GM13976 (cell line): Measurements from ENCODE around the gene EARS2.

Experiments
- DNase-seq: peaks from one replicate; pipeline ENCODE4 v3.0.0; 2012; ENCODE audit warnings: low spot score
- in situ Hi-C: fragments of 300-500 bp; cut with MboI; formaldehyde crosslinking; loops from one replicate; pipeline ENCODE4 v1.12.0; 2022; ENCODE audit warnings: low sequenced_read_pairs, mixed read lengths, inconsistent platforms; ENCODE audit not compliant: unreplicated experiment
- TF ChIP-seq, protein P1 (sequence below): IDR thresholded peaks from 2 replicates; pipeline ENCODE4 v1.5.1; 2012; ENCODE audit warnings: borderline replicate concordance, mild to moderate bottlenecking; ENCODE audit not compliant: insufficient read depth; ENCODE audit errors: extremely low read depth, missing control alignments, control extremely low read depth

The EARS2 gene

DNA sequence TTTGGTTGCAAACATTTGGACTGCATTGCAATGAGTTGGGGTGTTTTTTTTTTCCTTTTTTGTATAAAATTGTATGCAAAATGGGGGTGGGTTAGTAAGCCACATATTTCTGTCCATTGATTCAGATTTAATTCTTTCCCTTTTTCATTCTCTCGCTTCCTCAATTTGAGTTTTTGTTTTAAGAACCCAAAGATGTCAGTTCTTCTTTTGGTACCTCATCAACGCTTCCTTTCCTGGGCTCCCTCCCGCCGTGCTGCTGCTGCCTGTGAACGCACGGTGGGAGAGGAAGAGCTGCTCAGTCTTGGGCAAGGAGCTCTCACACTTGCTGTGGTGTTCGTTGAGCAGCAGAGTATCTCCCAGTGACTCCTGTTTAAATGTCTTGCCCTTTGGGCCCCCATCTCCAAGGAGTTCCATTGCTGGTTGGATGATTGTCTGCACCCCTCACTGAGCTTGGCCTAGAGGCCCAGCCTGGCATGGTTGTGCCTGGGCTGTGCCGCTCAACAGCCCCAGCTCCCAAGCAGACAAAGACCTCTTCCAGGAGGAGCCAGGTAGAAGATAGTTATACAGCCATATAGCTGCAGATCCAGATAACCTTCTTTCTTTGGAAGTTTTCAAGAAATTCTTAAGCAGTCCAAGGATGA is 14.0 kb upstream of the EARS2 start:
- in situ Hi-C loops = no loop called here
- peak; percentile 29 for DNase-seq
- TF ChIP-seq, protein P1, sequence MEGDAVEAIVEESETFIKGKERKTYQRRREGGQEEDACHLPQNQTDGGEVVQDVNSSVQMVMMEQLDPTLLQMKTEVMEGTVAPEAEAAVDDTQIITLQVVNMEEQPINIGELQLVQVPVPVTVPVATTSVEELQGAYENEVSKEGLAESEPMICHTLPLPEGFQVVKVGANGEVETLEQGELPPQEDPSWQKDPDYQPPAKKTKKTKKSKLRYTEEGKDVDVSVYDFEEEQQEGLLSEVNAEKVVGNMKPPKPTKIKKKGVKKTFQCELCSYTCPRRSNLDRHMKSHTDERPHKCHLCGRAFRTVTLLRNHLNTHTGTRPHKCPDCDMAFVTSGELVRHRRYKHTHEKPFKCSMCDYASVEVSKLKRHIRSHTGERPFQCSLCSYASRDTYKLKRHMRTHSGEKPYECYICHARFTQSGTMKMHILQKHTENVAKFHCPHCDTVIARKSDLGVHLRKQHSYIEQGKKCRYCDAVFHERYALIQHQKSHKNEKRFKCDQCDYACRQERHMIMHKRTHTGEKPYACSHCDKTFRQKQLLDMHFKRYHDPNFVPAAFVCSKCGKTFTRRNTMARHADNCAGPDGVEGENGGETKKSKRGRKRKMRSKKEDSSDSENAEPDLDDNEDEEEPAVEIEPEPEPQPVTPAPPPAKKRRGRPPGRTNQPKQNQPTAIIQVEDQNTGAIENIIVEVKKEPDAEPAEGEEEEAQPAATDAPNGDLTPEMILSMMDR = no peak

DNA sequence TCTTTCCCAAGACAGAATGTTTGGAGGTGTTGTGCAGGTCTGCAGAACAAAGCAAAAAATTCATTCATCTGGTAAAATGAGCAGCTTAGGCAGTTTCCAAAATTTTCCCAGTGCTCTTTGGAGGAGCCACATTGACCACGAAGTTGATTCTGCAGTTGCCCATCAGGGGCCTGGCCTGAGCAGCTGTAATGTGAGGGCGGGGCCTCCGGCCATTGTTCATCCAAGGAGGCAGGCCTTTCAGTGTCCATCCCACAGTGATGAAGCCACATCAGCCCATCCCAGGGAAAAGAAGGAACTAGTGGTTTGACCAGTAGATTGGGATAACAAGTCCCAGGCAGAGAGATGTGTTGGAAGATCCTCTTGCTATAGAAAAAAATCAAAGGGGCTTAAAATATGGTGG is 10.5 kb upstream of the EARS2 start:
- TF ChIP-seq, protein P1 = no peak
- in situ Hi-C loops = no loop called here
- no peak for DNase-seq

DNA sequence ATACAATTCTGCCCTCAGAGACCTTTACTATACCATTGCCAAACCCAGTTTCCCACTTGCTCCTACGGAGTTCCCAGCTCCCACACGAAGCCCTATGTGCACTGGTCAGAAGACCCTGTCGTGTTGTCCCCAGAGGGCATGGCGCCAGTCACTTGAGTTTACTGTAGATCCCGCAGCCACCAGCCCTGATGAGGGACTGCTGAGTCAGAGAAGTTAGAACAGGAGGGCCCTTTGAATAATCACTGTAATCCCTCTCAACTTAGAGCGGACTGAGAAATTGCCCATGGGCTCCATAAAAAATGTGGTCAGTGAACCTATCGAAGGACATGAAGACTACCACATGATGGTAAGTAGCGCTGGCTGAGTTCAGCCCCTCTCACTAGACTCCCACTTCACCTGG is 9.6 kb upstream of the EARS2 start:
- in situ Hi-C loops = no loop called here
- TF ChIP-seq, protein P1 = no peak
- DNase-seq = no peak

DNA sequence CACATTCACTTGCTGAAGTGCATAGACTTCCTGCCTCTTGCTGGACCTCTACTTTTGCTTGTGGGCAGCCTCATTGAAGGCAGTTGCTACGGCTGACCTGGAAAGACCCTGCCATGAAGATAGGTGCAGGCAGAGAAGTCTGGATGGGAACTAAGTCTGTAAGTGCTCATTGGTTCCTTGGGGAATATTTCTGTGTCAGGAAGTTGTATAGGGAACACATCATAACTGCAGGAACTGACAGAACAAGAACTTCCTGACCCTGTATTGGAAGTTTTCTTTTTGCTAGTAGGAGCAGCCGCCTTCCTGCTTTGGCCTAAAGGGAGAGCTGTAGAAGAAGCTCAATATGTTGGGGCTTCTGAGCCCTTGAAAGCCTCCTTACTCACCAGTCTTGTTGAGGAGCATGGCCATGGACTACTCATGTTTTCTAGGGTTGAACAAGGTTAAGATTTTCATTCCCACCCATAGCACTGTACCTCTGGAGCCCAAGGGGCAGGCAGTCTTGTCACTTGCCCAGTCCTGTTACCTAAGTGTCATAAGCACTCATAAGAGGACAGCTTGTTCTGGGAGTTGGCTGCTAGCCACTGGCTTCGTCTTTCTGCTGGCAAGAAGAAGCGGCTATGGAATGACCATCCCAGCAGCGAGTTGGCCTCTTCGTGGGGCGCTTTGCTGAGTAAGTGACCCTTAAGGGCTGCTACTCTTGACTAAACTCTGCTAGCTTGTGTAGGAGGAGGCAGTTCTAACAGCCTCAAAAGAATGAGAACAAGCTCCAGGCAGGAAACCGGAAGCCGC is 7.6 kb upstream of the EARS2 start:
- no peak for DNase-seq
- TF ChIP-seq, protein P1 = no peak
- in situ Hi-C loops = no loop called here

DNA sequence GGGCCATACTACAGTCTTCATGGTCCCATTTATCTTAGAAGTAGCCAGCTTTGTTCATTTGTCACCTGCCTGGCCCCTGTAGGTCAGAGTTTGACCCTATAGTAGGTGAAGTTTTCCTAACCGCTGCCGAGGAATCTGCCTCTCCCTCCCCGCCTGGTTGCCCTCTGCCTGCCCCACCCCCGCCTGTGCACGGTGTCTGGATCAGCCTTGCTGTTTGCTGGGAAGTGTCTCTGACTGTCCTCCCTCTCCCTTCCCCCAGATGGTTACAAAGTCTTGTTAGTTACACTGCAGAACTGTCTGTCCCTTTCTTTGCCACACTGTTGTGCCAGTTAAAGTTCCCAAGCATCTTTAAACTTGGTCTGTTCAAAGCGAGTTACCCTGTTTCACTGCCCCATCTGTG is 6.0 kb upstream of the EARS2 start:
- TF ChIP-seq, protein P1 = no peak
- in situ Hi-C loops = no loop called here
- DNase-seq = no peak

DNA sequence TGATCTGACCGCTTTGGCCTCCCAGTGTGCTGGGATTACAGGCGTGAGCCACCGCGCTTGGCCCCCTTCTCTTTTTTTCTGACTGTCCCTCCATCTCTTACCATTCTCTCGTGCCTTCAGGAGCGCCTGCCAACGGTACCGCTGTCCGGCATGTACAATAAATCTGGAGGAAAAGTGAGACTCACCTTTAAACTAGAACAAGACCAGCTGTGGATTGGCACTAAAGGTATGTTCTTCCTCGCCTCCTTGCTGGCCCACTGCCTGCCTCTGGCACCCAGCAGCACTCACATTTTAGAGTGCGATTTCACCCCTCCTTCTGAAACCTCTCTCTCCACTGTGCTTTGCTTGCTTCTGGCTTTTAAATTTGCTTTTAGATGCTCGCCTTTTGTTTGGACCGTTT is 5.4 kb upstream of the EARS2 start:
- in situ Hi-C loops = no loop called here
- TF ChIP-seq, protein P1 = no peak
- no peak for DNase-seq

DNA sequence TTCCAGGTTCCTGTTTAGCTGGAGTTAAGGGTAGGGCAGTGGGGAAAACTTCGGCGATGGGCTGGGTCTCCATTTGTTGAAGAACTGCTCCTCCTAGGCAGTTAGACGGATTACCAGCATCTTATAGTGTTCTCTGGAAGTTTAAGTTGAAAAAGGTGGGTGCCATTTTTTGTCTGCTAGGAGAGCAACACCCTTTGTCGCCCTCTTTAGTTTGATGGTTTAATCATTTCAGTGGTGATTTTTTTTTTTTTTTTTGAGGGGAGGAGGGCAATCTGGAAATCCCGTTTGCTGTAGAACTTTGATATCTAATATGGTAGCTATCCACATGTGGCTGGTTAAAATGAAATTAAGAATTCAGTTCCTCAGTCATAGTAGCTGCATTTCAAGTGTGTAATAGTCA is 4.4 kb upstream of the EARS2 start:
- in situ Hi-C loops = no loop called here
- DNase-seq = no peak
- TF ChIP-seq, protein P1 = no peak
